ENCODE data around the gene CLEC11A.

The CLEC11A gene

GRCh38 chr19:50705422-50706019 is 17.6 kb upstream of the CLEC11A start:
- no peak for DNase-seq

GRCh38 chr19:50706387-50706786 is 16.8 kb upstream of the CLEC11A start:
- no peak for DNase-seq

GRCh38 chr19:50708179-50708879 is 14.8 kb upstream of the CLEC11A start:
- DNase-seq: no peak

- no peak for DNase-seq
These were observed 13.1 kb upstream of the CLEC11A start for GRCh38 chr19:50710094-50710493.

- DNase-seq: no peak
These were observed 12.6 kb upstream of the CLEC11A start for GRCh38 chr19:50710612-50711011.

GRCh38 chr19:50711196-50711595 is 12.0 kb upstream of the CLEC11A start:
- DNase-seq: no peak

GRCh38 chr19:50711805-50712204 is 11.4 kb upstream of the CLEC11A start:
- no peak for DNase-seq

GRCh38 chr19:50712833-50713232 is 10.3 kb upstream of the CLEC11A start:
- DNase-seq: no peak

GRCh38 chr19:50713556-50714236 is 9.5 kb upstream of the CLEC11A start:
- no peak for DNase-seq

GRCh38 chr19:50716178-50717025 is 6.8 kb upstream of the CLEC11A start:
- no peak for DNase-seq

GRCh38 chr19:50717026-50717723 is 6.0 kb upstream of the CLEC11A start:
- no peak for DNase-seq

GRCh38 chr19:50717891-50718254 is 5.3 kb upstream of the CLEC11A start:
- DNase-seq: no peak

- no peak for DNase-seq
These were observed 4.7 kb upstream of the CLEC11A start for GRCh38 chr19:50718255-50719118.

GRCh38 chr19:50719119-50719435 is 4.1 kb upstream of the CLEC11A start:
- DNase-seq: no peak

- DNase-seq: no peak
These were observed 3.6 kb upstream of the CLEC11A start, which contains the start of gene SHANK1 for GRCh38 chr19:50719566-50719965. Gene SHANK1, minus strand, starts transcription at chr19:50719802. Its CDS starts 2,883 bp downstream, at chr19:50716919.

GRCh38 chr19:50720181-50720920 is 2.8 kb upstream of the CLEC11A start:
- DNase-seq: no peak

- DNase-seq: no peak
These were observed 2.2 kb upstream of the CLEC11A start for GRCh38 chr19:50720921-50721381.

GRCh38 chr19:50721441-50722137 is 1.6 kb upstream of the CLEC11A start:
- DNase-seq: no peak

GRCh38 chr19:50722201-50723013 is 757 bp upstream of the CLEC11A start:
- DNase-seq: no peak

Data from central memory CD4-positive, alpha-beta T cell (primary cell).